Endothelial cell of umbilical vein (primary cell): ENCODE measurements around the gene KIAA0232. TPM values are rescaled to one million over a fixed set of nuclear protein-coding genes. Genes with fewer than 3 reads are reported as not detected.

Experiments used
- BruUV-seq: library from RNA; stranded (reverse); fragments of 400-500 nt; replicated peaks from 2 replicates; lab custom pipeline; 2021; lab: Mats Ljungman, UMichigan
- CTCF ChIA-PET: fragments of 300-600, 350-600 bp; sonication (Branson Sonifier 250); formaldehyde crosslinking; loops from one replicate; lab custom pipeline; 2021; ENCODE audit warnings: antibody characterized with exemption, inconsistent platforms; lab: Charles Lee
- POLR2A ChIA-PET: fragments of 300-600, 350-600 bp; sonication (Branson Sonifier 250); formaldehyde crosslinking; loops from one replicate; lab custom pipeline; 2021; ENCODE audit warnings: antibody characterized with exemption, inconsistent platforms; lab: Charles Lee
- DNase-seq: peaks from one replicate; pipeline ENCODE4 v3.0.0-alpha.2; 2011; ENCODE audit warnings: low read depth, low spot score
- FAIRE-seq: peaks from 2 replicates; lab custom pipeline; 2011; peaks lifted over from hg19 to GRCh38; lab: Jason Lieb, UNC
- H2AFZ ChIP-seq: 2 replicates; pipeline ENCODE4 v1.6.0; 2012; ENCODE audit warnings: low read depth, low read length, control low read depth, inconsistent platforms
- H3K27ac ChIP-seq: 2 replicates; pipeline ENCODE4 v1.5.1; 2011; ENCODE audit warnings: low read depth, mild to moderate bottlenecking, control low read depth, low read length, moderate library complexity; ENCODE audit not compliant: insufficient read depth
- H3K27me3 ChIP-seq, 2 experiments: 2 replicates each; pipeline versions ENCODE4 v1.6.0 to v1.6.1; 2011; ENCODE audit warnings: low read length in 2 of 2, mixed read lengths in 1 of 2; ENCODE audit not compliant: control insufficient read depth in 2 of 2, insufficient read depth in 2 of 2
- H3K36me3 ChIP-seq, 2 experiments: 2 replicates in 1 of 2; 3 replicates in 1 of 2; pipeline ENCODE4 v1.5.1; 2011; ENCODE audit warnings: low read length in 2 of 2, mild to moderate bottlenecking in 1 of 2, moderate library complexity in 1 of 2; ENCODE audit not compliant: control insufficient read depth in 2 of 2, insufficient read depth in 2 of 2; ENCODE audit errors: extremely low read depth in 1 of 2
- H3K4me1 ChIP-seq: 3 replicates; pipeline ENCODE4 v1.5.1; 2011; ENCODE audit warnings: mild to moderate bottlenecking, low read length; ENCODE audit not compliant: control insufficient read depth, insufficient read depth; ENCODE audit errors: extremely low read depth
- H3K4me2 ChIP-seq: 2 replicates; pipeline ENCODE4 v1.6.1; 2011; ENCODE audit warnings: low read length, control low read depth, mixed read lengths; ENCODE audit not compliant: insufficient read depth
- H3K4me3 ChIP-seq, 3 experiments: fragments of 200-600 bp in 1 of 3; sonication (generic), shearing (Covaris generic) in 1 of 3; replicated peaks in 1 of 3; 2 replicates each; pipeline ENCODE4 v1.5.1; 2011 to 2016; ENCODE audit warnings: control low read depth in 3 of 3, low read length in 3 of 3, mild to moderate bottlenecking in 2 of 3, inconsistent platforms in 1 of 3, low read depth in 1 of 3, moderate library complexity in 1 of 3; ENCODE audit not compliant: insufficient read depth in 1 of 3
- H3K79me2 ChIP-seq: 2 replicates; pipeline ENCODE4 v1.6.0; 2012; ENCODE audit warnings: low read length, inconsistent platforms; ENCODE audit not compliant: control insufficient read depth, insufficient read depth
- H3K9ac ChIP-seq: replicated peaks from 2 replicates; pipeline ENCODE3; 2011; ENCODE audit warnings: low read length, control low read depth; ENCODE audit not compliant: insufficient read depth; ENCODE audit errors: extremely low read depth
- H3K9me1 ChIP-seq: replicated peaks from 3 replicates; pipeline ENCODE4 v1.6.0; 2011; ENCODE audit warnings: mild to moderate bottlenecking, low read length; ENCODE audit not compliant: control insufficient read depth, insufficient read depth; ENCODE audit errors: extremely low read depth
- H3K9me3 ChIP-seq: replicated peaks from 2 replicates; pipeline ENCODE4 v1.5.1; 2012; ENCODE audit warnings: low read length, inconsistent platforms; ENCODE audit not compliant: control insufficient read depth, insufficient read depth
- H4K20me1 ChIP-seq: replicated peaks from 2 replicates; pipeline ENCODE3; 2011; ENCODE audit warnings: mild to moderate bottlenecking, low read length; ENCODE audit not compliant: control insufficient read depth, insufficient read depth; ENCODE audit errors: extremely low read depth
- EZH2 ChIP-seq: IDR thresholded peaks from 2 replicates; pipeline ENCODE4 v1.6.1; 2012; ENCODE audit warnings: borderline replicate concordance, low read depth, mild to moderate bottlenecking, moderate library complexity, low read length, inconsistent platforms; ENCODE audit not compliant: severe bottlenecking
- FOS ChIP-seq: IDR thresholded peaks from 2 replicates; pipeline ENCODE4 v1.6.1; 2011; ENCODE audit warnings: mild to moderate bottlenecking, low read length, moderate library complexity, borderline replicate concordance; ENCODE audit not compliant: insufficient read depth
- GATA2 ChIP-seq: IDR thresholded peaks from 2 replicates; pipeline ENCODE4 v1.7.0; 2011; ENCODE audit warnings: low read depth, mild to moderate bottlenecking, moderate library complexity, mixed read lengths, low read length; ENCODE audit not compliant: insufficient read length, insufficient read depth
- JUN ChIP-seq: IDR thresholded peaks from 2 replicates; pipeline ENCODE4 v1.6.1; 2011; ENCODE audit warnings: borderline replicate concordance, low read depth; ENCODE audit not compliant: insufficient read length, insufficient read depth
- MYC ChIP-seq: IDR thresholded peaks from one replicate; pipeline ENCODE4 v1.6.1; 2011; ENCODE audit warnings: mild to moderate bottlenecking, low read depth, low read length
- POLR2A ChIP-seq: IDR thresholded peaks from 2 replicates; pipeline ENCODE4 v1.6.1; 2012; ENCODE audit warnings: low read depth, mild to moderate bottlenecking, control low read depth, low read length
- POLR2AphosphoS5 ChIP-seq: IDR thresholded peaks from 2 replicates; pipeline ENCODE4 v1.6.1; 2012; ENCODE audit warnings: low read depth, mild to moderate bottlenecking, control low read depth, low read length, moderate library complexity; ENCODE audit not compliant: insufficient read depth
- dilution Hi-C: fragments of 300-500 bp; cut with MboI; formaldehyde crosslinking; loops from one replicate; pipeline ENCODE4 v1.15.0; 2019; ENCODE audit warnings: low sequenced_read_pairs; ENCODE audit not compliant: extremely low pct_ligation_motif_present
- intact Hi-C: fragments of 100-400 bp; cut with micrococcal nuclease; formaldehyde crosslinking; loops from one replicate; pipeline ENCODE4 v1.10.0; 2022
- polyA plus RNA-seq, 4 experiments: library from polyadenylated mRNA; depleted of rRNA in 3 of 4; stranded (reverse) in 3 of 4; unstranded in 1 of 4; fragments of >200 nt; gene quantifications; 2 replicates each; pipeline versions ENCODE4 v1.2.1 to v1.2.3, GENCODE V29; 2011 to 2012; ENCODE audit warnings: missing spikeins in 1 of 4
- total RNA-seq: library from RNA; stranded (reverse); gene quantifications from 2 replicates; pipeline ENCODE4 v1.2.3, GENCODE V29; 2021
- TF ChIP-seq, protein P1 (sequence below), 2 donors: IDR thresholded peaks; 1 replicate in 1 of 2; 2 replicates in 1 of 2; pipeline ENCODE4 v1.5.1; 2011; ENCODE audit warnings: low read length in 2 of 2, mild to moderate bottlenecking in 2 of 2, moderate library complexity in 2 of 2, control low read depth in 1 of 2, inconsistent platforms in 1 of 2, low read depth in 1 of 2; ENCODE audit not compliant: insufficient read depth in 1 of 2; ENCODE audit errors: extremely low read depth in 1 of 2
- TF ChIP-seq, protein P2 (sequence below): IDR thresholded peaks from 2 replicates; pipeline ENCODE4 v1.6.1; 2011; ENCODE audit not compliant: insufficient read depth, insufficient read length

The KIAA0232 gene
- total and polyA plus RNA-seq, 2 donors (not counting 3 experiments of a cell fraction or from before 2014, with no cell fraction given): 5.3 to 18.4 TPM

DNA sequence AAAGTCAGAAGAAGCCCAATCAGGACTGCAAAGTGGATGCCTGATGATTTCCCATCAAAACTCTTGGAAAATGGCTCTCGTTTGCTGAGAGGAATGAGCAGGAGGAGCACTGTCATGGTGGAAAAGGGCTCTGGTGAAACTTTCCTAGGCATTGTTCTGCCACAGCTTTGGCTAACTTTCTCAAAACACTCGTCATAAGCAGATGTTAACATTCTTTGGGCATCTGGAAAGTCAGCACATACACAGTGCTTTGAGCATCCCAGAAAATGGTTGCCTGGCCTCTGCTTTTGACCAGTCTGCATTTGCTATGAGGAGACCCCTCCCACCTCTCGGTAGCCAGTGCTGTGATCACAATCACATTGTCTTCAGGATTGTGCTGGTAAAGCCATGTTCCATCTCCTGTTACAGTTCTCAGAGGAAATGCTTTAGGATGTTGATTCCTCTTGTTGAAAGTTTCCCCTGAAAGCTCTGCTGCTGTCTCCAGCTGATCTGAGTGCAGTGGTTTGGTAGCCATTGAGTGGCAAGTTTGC lies 101.9 kb downstream of the KIAA0232 start:
- Histone ChIP-seq H3K9me3 (no peaks in the 10 kb centered on the region), H3K9ac (no peak overlapping the region), H3K27ac (no peak overlapping the region), H3K79me2 (no peaks in the 10 kb centered on the region), H3K36me3 (peaks cover 3 to 13% of the 10 kb centered on the region in 2 experiments), H2AFZ (no peak overlapping the region), H4K20me1 (no peaks in the 10 kb centered on the region), H3K9me1 (no peaks in the 10 kb centered on the region), H3K4me3 (no peak overlapping the region), H3K27me3 (no peaks in the 10 kb centered on the region), H3K4me2 (no peak overlapping the region), H3K4me1 (no peaks in the 10 kb centered on the region)
- dilution Hi-C loops: no loop called here
- TF ChIP-seq, protein P1, sequence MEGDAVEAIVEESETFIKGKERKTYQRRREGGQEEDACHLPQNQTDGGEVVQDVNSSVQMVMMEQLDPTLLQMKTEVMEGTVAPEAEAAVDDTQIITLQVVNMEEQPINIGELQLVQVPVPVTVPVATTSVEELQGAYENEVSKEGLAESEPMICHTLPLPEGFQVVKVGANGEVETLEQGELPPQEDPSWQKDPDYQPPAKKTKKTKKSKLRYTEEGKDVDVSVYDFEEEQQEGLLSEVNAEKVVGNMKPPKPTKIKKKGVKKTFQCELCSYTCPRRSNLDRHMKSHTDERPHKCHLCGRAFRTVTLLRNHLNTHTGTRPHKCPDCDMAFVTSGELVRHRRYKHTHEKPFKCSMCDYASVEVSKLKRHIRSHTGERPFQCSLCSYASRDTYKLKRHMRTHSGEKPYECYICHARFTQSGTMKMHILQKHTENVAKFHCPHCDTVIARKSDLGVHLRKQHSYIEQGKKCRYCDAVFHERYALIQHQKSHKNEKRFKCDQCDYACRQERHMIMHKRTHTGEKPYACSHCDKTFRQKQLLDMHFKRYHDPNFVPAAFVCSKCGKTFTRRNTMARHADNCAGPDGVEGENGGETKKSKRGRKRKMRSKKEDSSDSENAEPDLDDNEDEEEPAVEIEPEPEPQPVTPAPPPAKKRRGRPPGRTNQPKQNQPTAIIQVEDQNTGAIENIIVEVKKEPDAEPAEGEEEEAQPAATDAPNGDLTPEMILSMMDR (IDR thresholded peaks at IDR 0.05; ENCODE audit: extremely low read depth in 1 of 2, insufficient read depth in 1 of 2, low read depth in 1 of 2, low read length in 2 of 2): no peak
- no peak for TF ChIP-seq POLR2AphosphoS5
- TF ChIP-seq GATA2: no peak
- TF ChIP-seq EZH2: no peak
- no peak for TF ChIP-seq MYC
- TF ChIP-seq FOS: no peak
- TF ChIP-seq, protein P2, sequence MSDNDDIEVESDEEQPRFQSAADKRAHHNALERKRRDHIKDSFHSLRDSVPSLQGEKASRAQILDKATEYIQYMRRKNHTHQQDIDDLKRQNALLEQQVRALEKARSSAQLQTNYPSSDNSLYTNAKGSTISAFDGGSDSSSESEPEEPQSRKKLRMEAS: no peak
- TF ChIP-seq JUN: no peak
- TF ChIP-seq POLR2A: no peak
- DNase-seq (no peak), FAIRE-seq (no peak)
- ChIA-PET POLR2A (no interaction called here), CTCF (interaction anchor here (1.1 to 6.5 kb wide), 3 partner anchors 11 to 198 kb away, joined by 3 to 59 read pairs (median 56); no protein-coding TSS in a partner anchor)
- BruUV-seq: no TSS peak
- intact Hi-C loops: no loop called here
